A204.1 (cell line): ENCODE results near the gene RSKR.
"Not testable (repeated sequence)": the region's sequence is repeated elsewhere in the genome, so short reads cannot be mapped to it uniquely, and the experiment has no call there.

Source experiments
- FAIRE-seq: peaks from 2 replicates; lab custom pipeline; 2012; peaks lifted over from hg19 to GRCh38; lab: Jason Lieb, UNC

RSKR gene

GRCh38 chr17:28623696-28624095 lies 9.7 kb upstream of the RSKR start:
- no peak for FAIRE-seq

- no peak for FAIRE-seq
Observed at GRCh38 chr17:28622186-28622585, 8.2 kb upstream of the RSKR start.

GRCh38 chr17:28620010-28620409 lies 6.0 kb upstream of the RSKR start:
- FAIRE-seq: no peak

- no peak for FAIRE-seq
Observed at GRCh38 chr17:28618464-28618863, 4.5 kb upstream of the RSKR start.

- no peak for FAIRE-seq
Observed at GRCh38 chr17:28616281-28616680, 2.3 kb upstream of the RSKR start.

DNA sequence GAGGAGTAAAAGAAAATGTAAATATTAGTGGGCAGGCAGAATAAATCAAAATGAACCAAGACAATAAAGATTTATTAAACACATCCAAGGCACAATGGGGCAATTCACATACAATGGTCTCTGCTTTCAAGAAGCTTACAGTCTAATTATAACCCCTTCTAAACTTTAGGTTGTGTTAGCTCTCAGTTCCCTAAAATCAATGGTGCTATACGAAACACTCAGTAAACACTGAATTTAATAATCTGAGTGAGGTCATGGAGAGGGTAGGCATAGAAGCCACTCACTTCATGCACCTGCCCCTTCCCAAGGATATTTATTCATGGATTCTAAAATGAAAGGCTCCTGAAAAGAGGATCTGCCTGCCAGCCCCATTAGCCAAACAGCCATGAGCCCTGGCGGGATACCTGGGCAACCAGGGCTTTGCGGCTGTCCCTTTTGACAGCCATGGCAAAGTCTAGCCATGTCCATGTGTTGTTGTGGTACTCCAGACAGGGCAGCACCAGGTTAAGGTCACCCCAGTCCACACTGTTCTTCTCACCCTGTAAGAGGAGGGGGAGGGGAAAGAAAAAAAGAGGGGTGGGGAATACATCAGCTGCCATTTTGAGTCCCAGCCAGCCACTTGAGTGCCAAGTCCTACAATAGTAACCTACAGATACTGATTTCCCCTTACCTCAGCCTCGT lies 1.4 kb upstream of the RSKR start:
- FAIRE-seq: no peak

GRCh38 chr17:28612936-28613872 lies 781 bp downstream of the RSKR start:
- no peak for FAIRE-seq

- no peak for FAIRE-seq
Observed at GRCh38 chr17:28612531-28612930, 1.5 kb downstream of the RSKR start.

- no peak for FAIRE-seq
Observed at GRCh38 chr17:28610376-28610775, 3.6 kb downstream of the RSKR start.

DNA sequence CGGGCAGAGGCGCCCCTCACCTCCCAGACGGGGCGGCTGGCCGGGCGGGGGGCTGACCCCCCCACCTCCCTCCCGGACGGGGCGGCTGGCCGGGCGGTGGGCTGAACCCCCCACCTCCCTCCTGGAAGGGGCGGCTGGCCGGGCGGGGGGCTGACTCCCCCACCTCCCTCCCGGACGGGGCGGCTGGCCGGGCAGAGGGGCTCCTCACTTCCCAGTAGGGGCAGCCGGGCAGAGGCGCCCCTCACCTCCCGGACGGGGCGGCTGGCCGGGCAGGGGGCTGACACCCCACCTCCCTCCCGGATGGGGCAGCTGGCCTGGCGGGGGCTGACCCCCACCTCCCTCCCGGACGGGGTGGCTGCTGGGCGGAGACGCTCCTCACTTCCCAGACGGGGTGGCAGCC lies 10.0 kb downstream of the RSKR start:
- not testable (repeated sequence) for FAIRE-seq

GRCh38 chr17:28599311-28600184 lies 14.4 kb downstream of the RSKR start:
- no peak for FAIRE-seq

DNA sequence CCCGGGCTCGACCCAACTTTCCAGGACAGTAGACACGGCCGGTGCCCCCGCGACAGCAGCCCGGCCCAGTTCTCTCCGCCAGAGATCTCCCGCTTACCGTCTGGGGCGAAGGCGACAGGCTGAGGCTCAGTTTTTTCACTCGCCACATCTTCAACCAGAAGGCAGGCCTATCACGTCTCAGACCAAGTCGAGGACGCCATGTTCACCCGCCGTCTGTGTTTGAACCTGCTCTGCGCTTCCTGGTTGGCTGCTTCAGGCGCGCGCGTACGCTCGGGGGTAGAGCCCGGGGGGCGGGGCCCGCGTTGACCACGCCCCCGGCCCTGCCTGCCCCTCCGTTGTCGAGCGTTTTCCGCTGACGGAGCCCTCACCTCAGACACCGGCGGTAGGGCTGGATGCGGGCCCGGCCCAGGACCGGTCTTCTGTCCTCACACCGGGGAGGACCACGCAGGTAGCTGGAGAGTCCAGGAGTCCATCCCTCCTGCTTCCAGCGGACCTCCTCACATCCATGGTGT lies 15.1 kb downstream of the RSKR start, which contains the start of gene SPAG5:
Gene SPAG5 (minus strand): TSS at position 227 of the 512 bp plus-strand sequence. CDS start 79 bp downstream, at position 148.
- peak; percentile 11 for FAIRE-seq

DNA sequence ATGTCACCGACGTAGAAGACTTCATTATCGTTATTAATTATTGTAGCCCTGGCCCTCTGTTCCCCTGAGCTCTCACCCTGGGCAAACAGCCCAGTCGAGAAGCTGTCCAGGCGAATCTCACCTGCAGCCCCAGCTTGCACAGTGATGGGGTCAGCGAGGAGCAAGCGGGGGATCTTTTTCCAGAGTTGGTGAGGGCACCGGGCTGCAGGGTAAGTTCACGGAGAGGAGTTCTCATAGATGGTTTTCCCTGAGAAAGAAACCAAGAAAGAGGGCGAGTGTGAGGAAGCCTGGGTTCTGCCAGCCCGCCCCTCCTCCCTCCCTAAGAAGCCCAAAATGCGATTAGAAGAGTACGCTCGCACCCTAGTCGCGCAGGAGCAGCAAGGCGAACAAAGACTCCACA lies 15.6 kb downstream of the RSKR start:
- FAIRE-seq: no peak

DNA sequence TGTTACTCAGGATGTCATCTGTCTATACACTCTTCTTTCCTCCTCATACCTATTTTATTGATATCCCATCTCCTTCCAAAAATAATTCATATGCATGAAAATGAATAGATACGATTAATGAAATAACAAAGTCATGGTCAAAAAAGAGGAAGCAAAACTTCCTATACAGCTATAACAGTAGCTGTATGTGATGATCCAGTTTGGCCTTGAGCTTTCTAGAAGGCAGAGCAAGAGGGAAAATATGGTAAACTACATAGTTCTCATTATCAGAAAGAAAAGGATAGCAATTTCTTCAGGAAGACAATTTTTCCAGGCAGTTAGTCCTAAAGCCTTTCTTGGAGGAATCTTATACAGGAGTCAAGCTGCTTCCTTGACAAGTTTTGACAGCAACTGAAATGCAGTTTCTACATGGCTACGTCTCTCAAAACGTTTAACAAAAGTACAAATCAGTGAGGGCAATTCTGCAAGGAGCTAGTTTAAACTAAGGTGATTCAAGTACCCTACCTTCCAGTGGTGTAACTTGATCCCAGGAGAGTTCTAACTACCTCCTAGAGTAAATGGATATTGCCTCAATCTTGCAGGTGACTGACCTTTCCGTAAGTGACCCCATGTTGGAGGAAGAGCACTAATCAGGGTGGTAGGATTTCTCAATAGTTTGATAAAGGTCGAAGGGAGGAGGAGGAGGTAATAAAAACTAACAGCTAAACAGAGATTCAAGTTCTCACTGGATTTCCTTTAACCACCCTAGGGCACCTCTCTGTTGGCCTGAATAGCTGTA lies 16.2 kb downstream of the RSKR start:
- FAIRE-seq: no peak

DNA sequence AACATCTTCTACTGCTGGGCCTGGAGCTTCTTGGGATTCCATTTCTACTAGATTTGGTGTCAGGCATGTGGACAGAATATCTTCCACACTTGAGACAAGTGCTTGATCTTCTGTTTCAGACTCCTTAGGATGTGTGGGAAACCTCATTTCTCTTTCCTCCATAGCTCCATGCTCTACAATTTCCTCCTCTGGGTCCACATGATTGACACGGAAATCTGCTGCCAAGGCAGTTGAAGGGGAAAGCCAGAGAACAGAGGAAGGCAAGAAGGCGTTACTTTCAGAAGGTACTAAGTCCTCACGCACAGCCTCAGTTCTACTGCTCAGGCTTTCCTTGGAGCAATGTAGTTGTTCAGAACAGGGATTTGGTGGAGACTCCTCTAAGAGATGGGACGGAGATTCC lies 21.7 kb downstream of the RSKR start:
- FAIRE-seq: no peak

DNA sequence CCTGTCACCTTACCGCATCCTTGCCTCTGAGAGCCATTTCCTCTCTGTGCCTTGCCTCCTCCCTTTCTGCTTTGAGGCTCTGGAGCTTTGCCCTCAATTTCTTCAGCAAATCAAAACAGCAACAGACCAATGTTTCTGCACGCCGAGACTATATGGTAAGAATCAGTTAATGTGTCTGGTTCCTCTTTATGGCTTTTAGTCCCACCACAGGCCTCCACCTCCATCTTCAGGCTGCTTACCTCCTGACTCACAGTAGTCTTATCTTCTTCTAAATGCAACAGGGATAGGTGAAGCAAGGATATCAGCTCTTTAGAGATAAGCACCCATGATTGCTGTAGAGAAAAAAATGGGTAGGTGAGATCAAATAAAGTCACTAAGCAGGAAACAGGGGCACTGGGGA lies 28.1 kb downstream of the RSKR start:
- no peak for FAIRE-seq

DNA sequence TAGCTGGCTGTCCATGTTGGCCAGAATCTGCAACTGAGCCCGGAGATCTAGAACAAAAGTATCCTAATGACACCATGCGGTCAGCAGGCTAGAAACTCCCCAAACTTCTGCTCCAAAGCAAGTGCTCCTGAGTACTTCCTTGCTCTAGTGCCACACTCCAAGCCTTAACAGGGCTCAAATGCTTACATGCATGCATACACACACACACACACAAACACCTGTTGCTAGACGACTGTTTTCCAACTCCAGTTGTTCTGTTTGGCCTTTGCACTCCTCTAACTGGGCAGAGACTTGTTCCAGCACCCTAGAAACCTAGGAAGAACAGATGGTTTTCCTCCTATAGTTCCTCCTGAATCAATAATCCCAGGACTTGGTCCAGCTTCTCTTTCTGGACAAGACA lies 29.6 kb downstream of the RSKR start:
- no peak for FAIRE-seq

DNA sequence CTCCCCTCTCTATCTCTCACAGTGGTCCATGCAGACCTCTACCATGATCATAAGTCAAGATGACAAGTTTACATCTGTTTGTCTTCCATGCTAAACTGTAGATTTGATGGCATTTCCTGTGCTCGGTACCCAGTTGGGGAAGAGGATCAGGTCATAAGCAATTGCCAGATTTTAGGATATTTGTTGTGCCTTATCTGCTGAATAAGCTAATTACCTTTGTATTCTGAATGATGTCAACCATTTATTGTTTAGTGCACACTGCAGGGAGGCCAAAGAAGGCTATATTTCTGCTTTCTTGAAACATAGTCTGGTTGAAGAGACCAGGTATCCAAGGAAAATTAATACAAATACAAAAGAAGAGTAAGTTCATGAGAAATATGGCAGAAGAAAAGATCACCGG lies 31.5 kb downstream of the RSKR start:
- FAIRE-seq: no peak

DNA sequence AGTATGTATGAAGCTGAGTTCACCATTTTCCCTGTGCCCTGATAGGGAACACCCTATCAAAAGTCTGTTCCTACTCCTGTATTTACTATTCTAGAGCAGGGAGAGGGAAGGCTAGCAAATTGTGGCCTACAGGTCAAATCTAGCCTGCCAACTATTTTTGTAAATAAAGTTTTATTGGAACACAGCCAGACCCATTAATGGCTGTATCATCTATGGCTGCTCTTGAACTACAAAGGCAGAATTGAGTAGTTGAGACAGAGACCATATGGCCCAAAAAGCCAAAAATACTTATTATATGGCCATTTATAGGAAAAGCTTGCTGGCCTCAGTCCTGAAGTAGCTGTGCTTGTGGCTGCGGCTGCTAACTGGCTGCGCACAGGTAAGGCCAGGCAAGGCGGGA lies 33.0 kb downstream of the RSKR start:
- no peak for FAIRE-seq

DNA sequence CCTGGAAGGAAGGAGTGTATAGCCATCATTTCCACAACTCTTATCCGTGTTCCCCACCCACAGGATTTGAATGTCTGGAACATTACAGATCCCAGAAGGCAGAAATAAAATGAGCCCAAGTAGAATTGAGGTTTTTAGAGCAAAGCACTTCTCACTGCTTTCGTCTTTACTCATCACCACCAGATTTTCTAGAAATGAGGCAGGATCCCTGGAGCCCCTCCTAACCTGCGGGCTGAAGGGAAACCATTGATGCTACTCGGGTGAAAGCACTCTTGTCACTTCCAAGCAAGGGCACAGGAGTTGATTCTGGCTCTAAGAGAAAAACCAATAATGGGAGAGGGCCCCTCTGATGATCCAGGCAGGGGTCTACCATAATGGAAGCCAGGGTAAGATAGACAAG lies 34.5 kb downstream of the RSKR start:
- FAIRE-seq: no peak
